ENCODE results near the gene MZT2A.
A peak's percentile ranks its signal among the peaks of the same experiment; 100 is the strongest.
"Not testable (repeated sequence)": the region's sequence is repeated elsewhere in the genome, so short reads cannot be mapped to it uniquely, and the experiment has no call there.

MZT2A gene

GRCh38 chr2:131519871-131520470, 27.8 kb upstream of the MZT2A start:
- not testable (repeated sequence) for DNase-seq

GRCh38 chr2:131519466-131519865, 27.3 kb upstream of the MZT2A start:
- no peak for DNase-seq

- not testable (repeated sequence) for DNase-seq
Measured at GRCh38 chr2:131518531-131518930, 26.3 kb upstream of the MZT2A start.

- DNase-seq = not testable (repeated sequence)
Measured at GRCh38 chr2:131517856-131518255, 25.7 kb upstream of the MZT2A start.

GRCh38 chr2:131517106-131517831, 25.1 kb upstream of the MZT2A start:
- DNase-seq = no peak

- not testable (repeated sequence) for DNase-seq
Measured at GRCh38 chr2:131516621-131517020, 24.4 kb upstream of the MZT2A start.

GRCh38 chr2:131516011-131516410, 23.8 kb upstream of the MZT2A start:
- DNase-seq = no peak

- not testable (repeated sequence) for DNase-seq
Measured at GRCh38 chr2:131515235-131515634, 23.0 kb upstream of the MZT2A start.

GRCh38 chr2:131514408-131515166, 22.4 kb upstream of the MZT2A start:
- DNase-seq = not testable (repeated sequence)

GRCh38 chr2:131511969-131512870, 20.0 kb upstream of the MZT2A start:
- not testable (repeated sequence) for DNase-seq

- DNase-seq = not testable (repeated sequence)
Measured at GRCh38 chr2:131511291-131511968, 19.2 kb upstream of the MZT2A start.

GRCh38 chr2:131509615-131510014, 17.4 kb upstream of the MZT2A start:
- no peak for DNase-seq

GRCh38 chr2:131504082-131504750, 12.0 kb upstream of the MZT2A start:
- not testable (repeated sequence) for DNase-seq

- DNase-seq = not testable (repeated sequence)
Measured at GRCh38 chr2:131503587-131503986, 11.4 kb upstream of the MZT2A start.

GRCh38 chr2:131498321-131498973, 6.2 kb upstream of the MZT2A start:
- not testable (repeated sequence) for DNase-seq

GRCh38 chr2:131495506-131495905, 3.3 kb upstream of the MZT2A start:
- DNase-seq = not testable (repeated sequence)

GRCh38 chr2:131493199-131493968, 1.2 kb upstream of the MZT2A start:
- no peak for DNase-seq

- DNase-seq = peak; percentile 97
Measured at GRCh38 chr2:131492418-131493198, 411 bp upstream of the MZT2A start.

- not testable (repeated sequence) for DNase-seq
Measured at GRCh38 chr2:131491469-131491836, 744 bp downstream of the MZT2A start.
